NCI-H2227 (cell line): ENCODE results near the gene SYNGR2.
"Not testable (repeated sequence)": the region's sequence is repeated elsewhere in the genome, so short reads cannot be mapped to it uniquely, and the experiment has no call there.

ENCODE experiments used
- DNase-seq: peaks from one replicate; lab custom pipeline; 2025; ENCODE audit not compliant: unreplicated experiment; lab: John Stamatoyannopoulos, UW

The SYNGR2 gene

GRCh38 chr17:78170692-78171590, 2.6 kb downstream of the SYNGR2 start:
- no peak for DNase-seq

DNA sequence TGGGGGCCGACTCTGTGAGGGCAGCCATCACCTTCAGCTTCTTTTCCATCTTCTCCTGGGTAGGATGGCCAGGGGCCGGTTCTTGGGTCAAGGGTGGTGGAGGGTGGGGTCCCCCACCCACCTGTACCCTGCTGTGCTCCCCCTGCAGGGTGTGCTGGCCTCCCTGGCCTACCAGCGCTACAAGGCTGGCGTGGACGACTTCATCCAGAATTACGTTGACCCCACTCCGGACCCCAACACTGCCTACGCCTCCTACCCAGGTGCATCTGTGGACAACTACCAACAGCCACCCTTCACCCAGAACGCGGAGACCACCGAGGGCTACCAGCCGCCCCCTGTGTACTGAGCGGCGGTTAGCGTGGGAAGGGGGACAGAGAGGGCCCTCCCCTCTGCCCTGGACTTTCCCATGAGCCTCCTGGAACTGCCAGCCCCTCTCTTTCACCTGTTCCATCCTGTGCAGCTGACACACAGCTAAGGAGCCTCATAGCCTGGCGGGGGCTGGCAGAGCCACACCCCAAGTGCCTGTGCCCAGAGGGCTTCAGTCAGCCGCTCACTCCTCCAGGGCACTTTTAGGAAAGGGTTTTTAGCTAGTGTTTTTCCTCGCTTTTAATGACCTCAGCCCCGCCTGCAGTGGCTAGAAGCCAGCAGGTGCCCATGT, 3.3 kb downstream of the SYNGR2 start:
- DNase-seq, result not testable (repeated sequence)

DNA sequence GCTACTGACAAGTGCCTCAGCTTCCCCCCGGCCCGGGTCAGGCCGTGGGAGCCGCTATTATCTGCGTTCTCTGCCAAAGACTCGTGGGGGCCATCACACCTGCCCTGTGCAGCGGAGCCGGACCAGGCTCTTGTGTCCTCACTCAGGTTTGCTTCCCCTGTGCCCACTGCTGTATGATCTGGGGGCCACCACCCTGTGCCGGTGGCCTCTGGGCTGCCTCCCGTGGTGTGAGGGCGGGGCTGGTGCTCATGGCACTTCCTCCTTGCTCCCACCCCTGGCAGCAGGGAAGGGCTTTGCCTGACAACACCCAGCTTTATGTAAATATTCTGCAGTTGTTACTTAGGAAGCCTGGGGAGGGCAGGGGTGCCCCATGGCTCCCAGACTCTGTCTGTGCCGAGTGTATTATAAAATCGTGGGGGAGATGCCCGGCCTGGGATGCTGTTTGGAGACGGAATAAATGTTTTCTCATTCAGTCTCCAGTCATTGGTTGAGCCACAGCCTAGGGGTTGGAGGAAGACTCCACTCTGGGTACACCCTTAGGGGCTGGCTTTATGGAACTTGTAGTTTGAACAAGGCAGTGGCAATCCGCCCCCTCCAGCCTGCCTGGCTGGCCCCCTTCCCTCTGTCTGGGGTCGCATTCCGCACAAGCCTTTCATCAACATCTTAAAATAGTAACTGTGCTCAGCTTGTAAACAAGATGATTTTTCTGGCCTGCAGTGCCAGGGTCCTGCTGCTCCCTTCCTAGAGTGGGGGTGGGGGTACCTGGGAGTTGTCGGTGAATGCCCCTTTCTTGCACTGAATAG, 4.1 kb downstream of the SYNGR2 start:
- no peak for DNase-seq

DNA sequence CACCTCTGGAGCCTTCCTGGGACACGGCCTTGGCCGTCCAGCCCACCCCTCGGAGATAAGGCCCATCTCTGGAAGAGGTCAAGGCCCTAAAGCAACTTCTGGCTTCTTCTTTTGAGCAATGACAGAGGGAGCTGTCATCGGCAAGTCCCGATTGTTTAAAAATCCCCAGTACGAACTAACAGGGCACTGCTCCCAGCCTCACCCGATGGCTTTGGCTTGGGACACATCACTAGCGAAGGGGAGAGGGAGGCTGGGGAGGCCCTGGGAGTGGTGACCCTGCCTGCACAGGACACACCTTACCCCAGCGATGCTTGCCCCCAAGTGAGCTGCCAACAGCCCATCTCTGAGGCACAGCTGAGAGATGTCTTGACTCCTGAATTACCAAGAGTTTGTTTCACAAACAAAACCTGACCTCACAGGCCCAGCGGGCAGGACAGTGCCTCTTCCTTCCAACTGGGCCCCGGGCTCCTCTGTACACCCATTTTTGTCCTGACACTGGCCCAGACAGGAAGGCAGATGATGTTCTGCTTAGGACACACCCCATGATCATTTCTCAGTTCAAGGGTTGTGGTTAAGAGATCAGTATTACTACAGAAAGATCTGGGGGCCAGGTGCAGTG, 4.8 kb downstream of the SYNGR2 start:
- DNase-seq, result no peak

GRCh38 chr17:78174346-78174869, 6.0 kb downstream of the SYNGR2 start:
- DNase-seq, result no peak

GRCh38 chr17:78174870-78175642, 6.7 kb downstream of the SYNGR2 start:
- DNase-seq, result no peak

DNA sequence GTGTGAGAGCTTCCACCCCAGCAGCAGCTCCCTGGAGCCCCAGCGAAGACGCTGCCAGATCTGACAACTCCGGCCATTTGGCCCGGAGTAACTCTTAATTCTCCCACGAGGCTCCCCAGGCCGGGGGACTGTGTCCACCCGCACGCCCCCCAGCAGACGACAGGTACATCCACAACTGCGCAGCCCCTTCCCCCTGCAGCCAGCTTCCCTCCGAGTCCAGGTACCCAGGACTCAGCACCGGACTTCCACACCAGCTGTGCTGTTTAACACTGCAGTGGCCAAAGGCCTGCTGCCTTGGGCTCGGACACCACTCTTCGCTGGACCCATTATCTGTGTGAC, 7.2 kb downstream of the SYNGR2 start:
- no peak for DNase-seq

GRCh38 chr17:78176548-78177025, 8.2 kb downstream of the SYNGR2 start:
- peak; percentile 65 for DNase-seq

- DNase-seq, result no peak
Observed at GRCh38 chr17:78179372-78179771, 11.0 kb downstream of the SYNGR2 start.

DNA sequence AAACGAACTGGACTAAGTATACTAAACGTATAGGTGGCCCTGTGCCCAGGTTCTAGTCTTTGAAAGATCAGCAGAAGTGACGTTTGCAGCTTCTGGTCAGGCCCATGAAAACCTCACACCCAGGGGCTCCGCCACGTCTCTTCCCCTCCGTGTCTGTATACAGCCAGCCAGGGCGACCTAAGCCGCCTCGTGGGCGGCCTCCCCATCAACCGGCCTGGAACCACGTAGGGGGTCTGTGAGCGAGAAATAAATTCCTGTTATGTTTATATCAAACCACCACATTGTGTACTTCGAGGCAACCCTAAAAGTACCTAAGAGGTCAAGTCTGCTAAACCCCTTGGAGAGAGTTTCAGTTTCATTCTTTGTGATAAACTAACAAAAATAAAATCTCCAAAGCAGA, 11.7 kb downstream of the SYNGR2 start:
- no peak for DNase-seq

DNA sequence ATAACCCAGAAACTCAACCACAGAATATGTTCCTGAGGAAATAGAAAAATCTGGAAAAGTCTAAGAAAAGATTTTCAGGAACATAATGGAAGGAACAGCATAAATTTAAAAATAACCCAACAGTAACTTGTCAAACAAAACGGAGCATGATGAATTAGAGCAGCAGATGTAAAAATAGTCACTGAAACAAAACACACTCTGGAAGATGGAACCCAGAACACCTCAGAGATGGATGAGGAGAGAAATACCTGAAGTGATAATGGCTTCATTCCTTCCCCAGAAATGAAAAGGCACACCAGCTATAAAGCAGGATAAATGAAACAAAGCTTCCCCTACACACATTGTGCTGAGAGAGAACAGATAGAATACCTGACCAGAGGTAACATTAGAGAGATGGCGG, 12.1 kb downstream of the SYNGR2 start:
- no peak for DNase-seq

DNA sequence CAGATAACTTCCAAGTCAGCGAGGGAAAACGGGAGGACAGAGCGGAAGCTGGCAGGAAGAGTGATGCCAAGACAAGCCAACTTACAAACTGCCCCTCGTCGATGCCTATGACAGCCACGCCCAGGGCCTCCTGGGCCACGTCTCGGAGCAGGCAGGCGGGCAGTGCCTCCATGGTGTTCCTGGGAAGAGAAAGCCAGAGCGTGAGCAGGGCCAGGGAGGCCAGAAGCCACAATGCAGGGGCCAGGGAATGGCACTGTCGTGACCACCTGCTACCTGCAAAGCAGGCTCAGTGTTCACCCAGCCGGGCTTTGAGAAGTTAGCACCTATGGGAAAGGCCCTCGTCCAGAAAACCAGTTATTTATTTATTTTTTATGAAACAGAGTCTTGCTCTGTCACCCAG, 14.1 kb downstream of the SYNGR2 start:
- DNase-seq, result no peak

- no peak for DNase-seq
Observed at GRCh38 chr17:78183916-78184315, 15.5 kb downstream of the SYNGR2 start.

- no peak for DNase-seq
Observed at GRCh38 chr17:78184351-78184750, 16.0 kb downstream of the SYNGR2 start.

DNA sequence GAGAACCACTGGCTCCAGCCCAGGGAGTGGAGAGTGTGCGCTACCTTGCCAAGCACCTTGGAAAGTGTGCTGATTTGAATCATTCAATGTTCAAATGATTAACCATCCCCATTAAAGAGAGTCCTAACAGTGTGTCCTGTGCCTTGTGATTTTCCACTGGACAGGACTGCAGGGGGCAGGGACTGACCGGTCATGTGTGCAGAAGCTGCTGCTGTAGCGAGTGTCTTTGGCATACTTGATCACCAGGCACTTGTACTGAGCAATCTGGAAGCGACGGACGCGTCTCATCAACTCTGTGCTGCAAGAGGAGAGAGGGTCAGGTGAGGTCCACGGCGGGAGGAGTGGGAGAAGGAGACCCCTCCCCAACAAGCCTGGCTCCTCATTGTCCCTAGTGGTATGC, 16.5 kb downstream of the SYNGR2 start:
- no peak for DNase-seq

- peak; percentile 37 for DNase-seq
Observed at GRCh38 chr17:78185981-78186691, 17.8 kb downstream of the SYNGR2 start.

DNA sequence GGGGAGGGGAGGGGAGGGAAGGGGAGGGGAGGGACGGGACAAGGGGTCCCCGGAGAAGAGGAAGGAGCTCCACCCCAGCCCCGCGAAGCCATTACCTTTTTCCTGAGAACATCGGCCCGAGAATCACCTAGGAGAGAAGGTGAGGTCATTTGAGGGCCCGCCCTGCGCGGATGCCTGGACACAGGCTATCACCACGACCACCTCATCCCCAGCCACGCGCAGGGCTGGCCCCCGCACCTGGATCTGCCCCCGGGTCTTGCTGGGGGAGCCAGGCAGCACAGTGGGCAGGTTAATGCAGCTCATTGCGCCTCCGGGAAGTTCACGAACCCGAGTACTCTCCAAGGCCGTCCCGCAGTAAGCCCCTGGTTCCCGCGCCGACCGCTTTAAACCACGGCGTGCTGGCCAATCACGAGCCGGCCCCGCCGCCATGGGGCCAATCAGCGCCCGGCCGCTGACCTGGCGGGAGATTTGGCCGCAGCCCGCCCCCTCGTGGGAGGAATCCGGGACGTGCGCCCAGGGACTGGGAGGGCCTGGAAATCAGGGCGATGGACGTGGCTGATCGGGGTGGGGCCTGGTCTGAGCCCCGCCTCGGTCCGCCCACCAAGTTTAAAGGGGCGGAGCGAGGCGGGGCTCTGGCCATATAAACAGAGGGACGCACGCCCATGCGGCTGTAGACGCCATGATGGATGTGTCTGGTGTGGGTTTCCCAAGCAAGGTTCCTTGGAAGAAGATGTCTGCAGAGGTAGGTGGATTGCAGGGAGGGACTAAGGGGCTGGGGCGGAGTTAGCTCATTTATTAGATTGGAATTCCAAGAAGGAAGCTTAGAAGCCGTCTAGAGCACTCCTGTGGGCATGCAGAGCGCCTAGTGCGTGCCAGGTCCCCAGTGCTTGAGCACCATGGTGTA, 18.6 kb downstream of the SYNGR2 start, which contains the start of the genes AFMID and TK1:
TSS of gene AFMID (plus strand) at position 671 of the 904 bp plus-strand sequence. CDS start at position 680, 9 bp downstream.
TSS of gene TK1 (minus strand) at position 361 of the 904 bp plus-strand sequence. CDS start at position 303, 58 bp downstream.
- DNase-seq, result peak; percentile 99

DNA sequence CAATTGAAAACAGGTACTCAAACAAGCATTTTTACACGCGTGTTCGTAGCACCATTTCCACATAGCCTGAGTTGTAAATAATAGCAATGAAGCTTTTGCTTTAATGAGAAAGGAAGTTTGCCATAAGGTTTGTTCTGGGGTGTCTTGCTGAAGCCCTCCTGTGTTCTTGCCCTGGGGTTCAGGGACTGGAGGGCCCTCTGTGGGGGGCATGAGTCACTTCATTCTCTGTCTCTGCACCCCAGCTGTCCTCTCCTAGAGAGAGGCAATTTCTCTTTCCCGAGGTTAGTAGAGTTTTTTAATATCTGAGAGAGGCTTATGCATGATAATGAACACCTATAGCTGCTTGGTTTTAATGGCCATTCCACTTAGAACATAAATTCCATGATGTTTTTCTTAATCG, 28.3 kb downstream of the SYNGR2 start:
- DNase-seq, result no peak
